ENCODE measurements around the gene PPFIA2.

The PPFIA2 gene

GRCh38 chr12:81360916-81361315 lies 398.2 kb downstream of the PPFIA2 start:
- H3K27ac ChIP-seq, result no peak overlapping the region
- TF ChIP-seq CTCF (IDR thresholded peaks at IDR 0.05) (no peak), ZFX (IDR thresholded peaks at IDR 0.05; ENCODE audit: borderline replicate concordance) (no peak)

DNA sequence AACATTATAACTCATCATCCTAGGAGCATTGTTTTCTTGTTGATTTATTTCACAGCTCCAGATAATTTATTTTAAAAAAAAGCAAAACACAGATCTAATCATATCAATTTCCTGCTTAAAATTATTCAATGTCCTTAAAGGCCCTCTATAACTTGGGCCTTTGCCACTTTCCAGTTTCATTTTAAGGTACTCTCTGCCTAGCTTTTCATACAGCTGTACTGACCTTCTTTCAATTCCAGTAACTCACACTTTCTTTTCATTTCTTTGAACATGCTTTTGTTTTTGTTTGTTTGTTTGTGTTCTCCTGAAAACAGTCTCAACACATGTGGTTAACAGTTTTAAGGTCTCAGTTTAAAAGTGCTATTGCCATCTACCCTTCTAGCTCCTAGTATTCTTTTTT lies 399.4 kb downstream of the PPFIA2 start:
- TF ChIP-seq ZFX (IDR thresholded peaks at IDR 0.05; ENCODE audit: borderline replicate concordance) (no peak), CTCF (IDR thresholded peaks at IDR 0.05) (no peak)
- H3K27ac ChIP-seq, result no peak overlapping the region

DNA sequence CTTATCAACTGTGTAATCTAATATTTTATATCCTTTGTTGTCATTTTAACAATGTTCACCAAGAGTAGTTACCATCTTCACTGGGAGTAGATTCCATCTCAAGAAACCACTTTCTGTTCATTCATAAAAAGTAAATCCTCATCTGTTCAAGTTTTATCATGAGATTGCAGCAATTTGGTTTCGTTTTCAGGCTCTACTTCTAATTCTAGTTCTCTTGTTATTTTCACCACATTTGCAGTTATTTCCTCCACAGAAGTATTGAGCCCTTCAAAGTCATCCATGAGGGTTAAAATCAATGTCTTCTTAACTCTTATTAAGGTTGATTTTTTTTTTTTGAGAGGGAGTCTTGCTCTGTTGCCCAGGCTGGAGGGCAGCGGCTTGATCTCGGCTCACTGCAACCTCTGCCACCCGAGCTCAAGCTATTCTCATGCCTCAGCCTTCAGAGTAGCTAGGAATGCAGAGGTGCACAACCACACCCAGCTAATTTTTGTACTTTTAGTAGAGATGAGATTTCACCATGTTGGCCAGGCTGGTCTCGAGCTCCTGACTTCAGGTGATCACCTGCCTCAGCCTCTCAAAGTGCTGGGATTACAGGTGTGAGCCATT lies 404.7 kb downstream of the PPFIA2 start:
- no peak overlapping the region for H3K27ac ChIP-seq
- TF ChIP-seq CTCF (IDR thresholded peaks at IDR 0.05) (no peak), ZFX (IDR thresholded peaks at IDR 0.05; ENCODE audit: borderline replicate concordance) (no peak)

GRCh38 chr12:81350309-81350708 lies 408.8 kb downstream of the PPFIA2 start:
- TF ChIP-seq CTCF (IDR thresholded peaks at IDR 0.05) (no peak), ZFX (IDR thresholded peaks at IDR 0.05; ENCODE audit: borderline replicate concordance) (no peak)

GRCh38 chr12:81347404-81347803 lies 411.7 kb downstream of the PPFIA2 start:
- TF ChIP-seq CTCF (IDR thresholded peaks at IDR 0.05) (no peak), ZFX (IDR thresholded peaks at IDR 0.05; ENCODE audit: borderline replicate concordance) (no peak)
- H3K27ac ChIP-seq, result no peak overlapping the region

More at GRCh38 chr12:81350309-81350708, 408.8 kb downstream of the PPFIA2 start:
- no peak overlapping the region for H3K27ac ChIP-seq

DNA sequence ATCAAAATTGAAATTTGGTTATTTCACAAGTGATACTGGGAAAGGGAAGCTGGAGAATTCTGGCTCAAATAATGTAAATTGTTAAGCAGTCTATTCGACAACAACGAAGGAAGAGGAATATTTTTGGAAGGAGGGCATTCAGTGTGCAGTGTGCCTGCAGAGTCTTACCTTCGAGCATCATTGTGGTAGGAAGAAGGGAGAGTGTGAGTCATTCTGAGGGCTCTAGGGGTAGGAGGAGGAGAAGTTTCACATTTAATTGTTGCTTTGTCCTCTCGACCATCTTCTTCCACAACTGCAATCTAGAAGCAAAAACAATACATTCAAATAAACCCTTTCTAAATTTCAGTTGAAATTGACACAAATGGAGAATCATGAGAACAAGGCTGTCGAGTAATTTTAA lies 418.2 kb downstream of the PPFIA2 start:
- no peak for TF ChIP-seq CTCF (IDR thresholded peaks at IDR 0.05)
- no peak for TF ChIP-seq ZFX (IDR thresholded peaks at IDR 0.05; ENCODE audit: borderline replicate concordance)
- H3K27ac ChIP-seq, result no peak overlapping the region

- TF ChIP-seq CTCF (IDR thresholded peaks at IDR 0.05), result no peak
- no peak for TF ChIP-seq ZFX (IDR thresholded peaks at IDR 0.05; ENCODE audit: borderline replicate concordance)
- H3K27ac ChIP-seq, result no peak overlapping the region
Measured at GRCh38 chr12:81339071-81339470, 420.1 kb downstream of the PPFIA2 start.
